Activated effector memory CD4-positive, alpha-beta T cell treated with Interleukin-2 at 50 U/mL for 16 hours (primary cell): ENCODE measurements around the gene GPX3.

Experiments
- DNase-seq: peaks from one replicate; pipeline ENCODE4 v3.0.0-alpha.2; 2020

GPX3 gene

GRCh38 chr5:151014680-151015343, 5.6 kb upstream of the GPX3 start:
- no peak for DNase-seq

GRCh38 chr5:151015974-151016587, 4.3 kb upstream of the GPX3 start:
- DNase-seq, result no peak

GRCh38 chr5:151016700-151017099, 3.7 kb upstream of the GPX3 start:
- no peak for DNase-seq

- DNase-seq, result no peak
These were observed 2.5 kb upstream of the GPX3 start for GRCh38 chr5:151017897-151018296.

GRCh38 chr5:151018846-151019245, 1.5 kb upstream of the GPX3 start:
- DNase-seq, result no peak

- DNase-seq, result no peak
These were observed 1.1 kb upstream of the GPX3 start for GRCh38 chr5:151019331-151019730.

- DNase-seq, result no peak
These were observed 1.4 kb downstream of the GPX3 start for GRCh38 chr5:151021746-151022145.

GRCh38 chr5:151022511-151023018, 2.2 kb downstream of the GPX3 start:
- DNase-seq, result no peak

- DNase-seq, result no peak
These were observed 2.7 kb downstream of the GPX3 start for GRCh38 chr5:151023047-151023615.

- DNase-seq, result no peak
These were observed 3.3 kb downstream of the GPX3 start for GRCh38 chr5:151023651-151024050.

- no peak for DNase-seq
These were observed 4.3 kb downstream of the GPX3 start for GRCh38 chr5:151024440-151025249.

GRCh38 chr5:151025250-151025606, 4.8 kb downstream of the GPX3 start:
- DNase-seq, result no peak

- DNase-seq, result no peak
These were observed 5.7 kb downstream of the GPX3 start for GRCh38 chr5:151026088-151026487.

GRCh38 chr5:151026679-151027078, 6.3 kb downstream of the GPX3 start:
- DNase-seq, result no peak

GRCh38 chr5:151027961-151028479, 7.6 kb downstream of the GPX3 start:
- DNase-seq, result no peak

- DNase-seq, result no peak
These were observed 8.3 kb downstream of the GPX3 start for GRCh38 chr5:151028717-151029116.

GRCh38 chr5:151029179-151030055, 9.0 kb downstream of the GPX3 start:
- no peak for DNase-seq

- no peak for DNase-seq
These were observed 9.6 kb downstream of the GPX3 start for GRCh38 chr5:151030056-151030336.

GRCh38 chr5:151030379-151030778, 10.0 kb downstream of the GPX3 start:
- no peak for DNase-seq

- no peak for DNase-seq
These were observed 11.2 kb downstream of the GPX3 start for GRCh38 chr5:151031554-151031953.

GRCh38 chr5:151033217-151033934, 13.0 kb downstream of the GPX3 start:
- DNase-seq, result no peak
